Endothelial cell of umbilical vein (primary cell): ENCODE data around the gene DARS1.

Experiments
- CTCF ChIP-seq, 2 donors: IDR thresholded peaks; 1 replicate in 1 of 2; 2 replicates in 1 of 2; pipeline ENCODE4 v1.5.1; 2011; ENCODE audit warnings: low read length in 2 of 2, mild to moderate bottlenecking in 2 of 2, moderate library complexity in 2 of 2, control low read depth in 1 of 2, inconsistent platforms in 1 of 2, low read depth in 1 of 2; ENCODE audit not compliant: insufficient read depth in 1 of 2; ENCODE audit errors: extremely low read depth in 1 of 2
- EZH2 ChIP-seq: IDR thresholded peaks from 2 replicates; pipeline ENCODE4 v1.6.1; 2012; ENCODE audit warnings: borderline replicate concordance, low read depth, mild to moderate bottlenecking, moderate library complexity, low read length, inconsistent platforms; ENCODE audit not compliant: severe bottlenecking
- MYC ChIP-seq: IDR thresholded peaks from one replicate; pipeline ENCODE4 v1.6.1; 2011; ENCODE audit warnings: mild to moderate bottlenecking, low read depth, low read length
- POLR2A ChIP-seq: IDR thresholded peaks from 2 replicates; pipeline ENCODE4 v1.6.1; 2012; ENCODE audit warnings: low read depth, mild to moderate bottlenecking, control low read depth, low read length

GRCh38 chr2:135863233-135863632 lies 122.2 kb downstream of the DARS1 start:
- no peak for TF ChIP-seq POLR2A
- no peak for TF ChIP-seq MYC
- TF ChIP-seq EZH2 = no peak
- no peak for TF ChIP-seq CTCF (IDR thresholded peaks at IDR 0.05; ENCODE audit: extremely low read depth in 1 of 2, insufficient read depth in 1 of 2, low read depth in 1 of 2, low read length in 2 of 2)
